Measurements from ENCODE around the gene TSPEAR.

Gene TSPEAR

DNA sequence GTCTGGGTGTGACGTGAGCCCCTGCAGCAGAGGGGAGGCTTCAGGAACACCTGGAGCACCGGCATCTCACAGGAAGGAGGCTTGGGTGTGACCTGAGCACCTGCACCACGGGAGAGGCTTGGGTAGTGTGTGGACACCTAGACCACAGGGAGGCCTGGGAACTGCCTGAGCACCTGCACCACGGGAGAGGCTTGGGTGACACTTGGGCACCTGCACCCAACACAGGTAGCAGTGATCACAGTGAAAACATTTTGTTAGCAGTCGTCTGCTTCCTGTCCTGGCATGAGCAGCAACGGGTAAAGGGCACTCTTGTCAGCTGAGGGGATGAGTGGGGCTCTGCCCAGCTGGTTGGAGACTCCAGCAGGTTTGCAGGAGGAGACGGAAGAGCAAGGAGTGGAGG lies 233.7 kb downstream of the TSPEAR start:
- Histone ChIP-seq H3K4me1 (ENCODE audit: control insufficient read depth in 1 of 2, insufficient read depth in 2 of 2, low read length in 2 of 2) (peaks cover 5 to 16% of the 10 kb centered on the region in 2 donors), H3K36me3 (ENCODE audit: control insufficient read depth in 1 of 2, insufficient read depth in 2 of 2, low read length in 2 of 2) (no peaks in the 10 kb centered on the region), H3K4me3 (ENCODE audit: low read depth in 1 of 2, low read length in 2 of 2) (no peak overlapping the region), H3K27me3 (ENCODE audit: control insufficient read depth in 1 of 2, insufficient read depth in 2 of 2, low read length in 2 of 2) (peaks cover 0 to 3% of the 10 kb centered on the region in 2 donors), H3K9ac (ENCODE audit: low read depth in 1 of 2, low read length in 2 of 2) (no peak overlapping the region), H3K9me3 (ENCODE audit: control insufficient read depth in 1 of 2, low read length in 2 of 2) (no peaks in the 10 kb centered on the region), H3K27ac (ENCODE audit: low read depth, low read length) (no peak overlapping the region)

DNA sequence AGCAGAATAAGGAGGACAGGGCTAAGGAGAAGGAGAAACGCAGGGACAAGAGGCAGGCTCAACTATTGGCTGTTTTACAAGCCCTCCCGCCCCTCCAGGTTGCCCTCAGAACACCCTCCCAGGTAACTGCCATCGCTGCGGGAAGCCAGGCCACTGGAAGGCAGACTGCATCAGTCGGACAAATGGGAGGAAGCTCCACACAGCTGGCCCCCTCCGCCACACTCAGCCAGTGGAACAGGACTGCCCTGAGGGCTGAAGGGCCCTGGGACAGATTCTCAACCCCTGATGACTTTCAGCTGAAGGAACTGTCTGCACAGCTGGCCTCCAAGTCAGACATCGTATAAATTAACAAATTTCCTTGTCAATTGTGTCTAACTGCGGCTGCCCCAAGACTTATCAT lies 234.2 kb downstream of the TSPEAR start:
- no peaks in the 10 kb centered on the region for H3K9me3 ChIP-seq (ENCODE audit: control insufficient read depth in 1 of 2, low read length in 2 of 2)
- no peak overlapping the region for H3K27ac ChIP-seq (ENCODE audit: low read depth, low read length)
- H3K4me3 ChIP-seq (ENCODE audit: low read depth in 1 of 2, low read length in 2 of 2), result no peak overlapping the region
- H3K36me3 ChIP-seq (ENCODE audit: control insufficient read depth in 1 of 2, insufficient read depth in 2 of 2, low read length in 2 of 2), result no peaks in the 10 kb centered on the region
- no peak overlapping the region for H3K9ac ChIP-seq (ENCODE audit: low read depth in 1 of 2, low read length in 2 of 2)
- H3K27me3 ChIP-seq (ENCODE audit: control insufficient read depth in 1 of 2, insufficient read depth in 2 of 2, low read length in 2 of 2), result peaks cover 0 to 3% of the 10 kb centered on the region in 2 donors
- H3K4me1 ChIP-seq (ENCODE audit: control insufficient read depth in 1 of 2, insufficient read depth in 2 of 2, low read length in 2 of 2), result peaks cover 5 to 12% of the 10 kb centered on the region in 2 donors

DNA sequence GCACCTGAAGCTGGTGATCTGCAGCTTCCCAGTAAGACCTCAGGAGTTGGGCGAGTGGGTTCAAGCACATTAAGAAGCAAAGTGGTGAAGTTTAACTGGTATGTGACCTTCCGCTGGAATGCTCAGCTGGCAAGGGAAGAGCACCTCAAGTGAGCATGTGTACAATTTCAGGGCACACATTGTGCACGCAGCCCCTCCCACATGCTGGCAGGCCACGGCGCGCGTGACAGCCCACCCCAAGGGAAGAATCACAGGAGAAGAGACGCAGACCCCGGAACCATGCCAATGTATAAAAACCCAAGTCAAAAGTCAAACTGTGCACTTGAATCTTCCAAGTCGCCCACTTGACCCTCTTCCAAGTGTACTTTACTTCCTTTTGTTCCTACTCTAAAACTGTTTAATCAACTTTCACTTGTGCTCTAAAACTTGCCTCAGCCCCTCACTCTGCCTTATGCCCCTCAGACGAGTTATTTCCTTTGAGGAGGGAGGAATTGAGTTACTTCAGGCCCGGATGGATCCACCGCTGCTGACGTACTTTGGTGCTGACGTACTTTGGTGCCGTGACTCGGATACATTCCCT lies 236.0 kb downstream of the TSPEAR start:
- H3K27ac ChIP-seq (ENCODE audit: low read depth, low read length), result no peak overlapping the region
- no peak overlapping the region for H3K9ac ChIP-seq (ENCODE audit: low read depth in 1 of 2, low read length in 2 of 2)

DNA sequence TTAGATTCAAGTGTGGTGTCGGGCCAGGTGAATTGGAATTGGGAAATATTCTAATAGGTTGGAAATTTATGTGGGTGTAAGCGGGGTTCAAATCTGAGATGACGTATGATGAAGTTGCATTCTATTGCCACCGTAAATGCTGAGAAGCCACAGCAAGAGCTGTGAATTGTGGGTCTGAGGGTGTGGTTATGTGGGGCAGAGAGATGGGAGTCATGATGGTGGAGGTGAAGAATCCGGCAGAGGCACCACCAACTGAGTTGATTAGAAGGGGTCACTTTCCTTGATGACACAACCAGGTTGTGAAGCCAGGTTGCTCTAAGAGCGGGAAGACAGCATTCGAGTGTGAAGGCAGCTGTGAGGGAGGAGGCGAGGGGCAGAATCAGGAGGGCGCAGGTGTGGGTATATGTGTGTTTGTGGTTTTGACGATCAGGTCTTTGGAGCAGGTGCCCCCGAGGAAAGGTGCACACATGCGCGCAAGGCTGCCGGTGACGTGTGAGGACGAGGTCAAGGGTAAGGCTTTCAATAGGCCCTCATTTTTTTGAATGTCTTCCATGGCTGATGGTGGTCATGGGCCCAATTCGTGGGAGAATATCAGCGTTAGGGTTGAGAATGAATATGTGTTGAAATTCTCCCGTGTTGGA lies 237.3 kb downstream of the TSPEAR start:
- Histone ChIP-seq H3K9ac (ENCODE audit: low read depth in 1 of 2, low read length in 2 of 2) (no peak overlapping the region), H3K27ac (ENCODE audit: low read depth, low read length) (no peak overlapping the region), H3K4me1 (ENCODE audit: control insufficient read depth in 1 of 2, insufficient read depth in 2 of 2, low read length in 2 of 2) (peaks cover 5 to 12% of the 10 kb centered on the region in 2 donors), H3K36me3 (ENCODE audit: control insufficient read depth in 1 of 2, insufficient read depth in 2 of 2, low read length in 2 of 2) (no peaks in the 10 kb centered on the region), H3K27me3 (ENCODE audit: control insufficient read depth in 1 of 2, insufficient read depth in 2 of 2, low read length in 2 of 2) (peaks cover 0 to 3% of the 10 kb centered on the region in 2 donors), H3K4me3 (ENCODE audit: low read depth in 1 of 2, low read length in 2 of 2) (no peak overlapping the region), H3K9me3 (ENCODE audit: control insufficient read depth in 1 of 2, low read length in 2 of 2) (no peaks in the 10 kb centered on the region)

More for the DNA sequence above, 236.0 kb downstream of the TSPEAR start:
- H3K27me3 ChIP-seq (ENCODE audit: control insufficient read depth in 1 of 2, insufficient read depth in 2 of 2, low read length in 2 of 2), result peaks cover 0 to 3% of the 10 kb centered on the region in 2 donors
- peaks cover 5 to 12% of the 10 kb centered on the region in 2 donors for H3K4me1 ChIP-seq (ENCODE audit: control insufficient read depth in 1 of 2, insufficient read depth in 2 of 2, low read length in 2 of 2)
- no peaks in the 10 kb centered on the region for H3K36me3 ChIP-seq (ENCODE audit: control insufficient read depth in 1 of 2, insufficient read depth in 2 of 2, low read length in 2 of 2)
- no peaks in the 10 kb centered on the region for H3K9me3 ChIP-seq (ENCODE audit: control insufficient read depth in 1 of 2, low read length in 2 of 2)
- H3K4me3 ChIP-seq (ENCODE audit: low read depth in 1 of 2, low read length in 2 of 2), result no peak overlapping the region

DNA sequence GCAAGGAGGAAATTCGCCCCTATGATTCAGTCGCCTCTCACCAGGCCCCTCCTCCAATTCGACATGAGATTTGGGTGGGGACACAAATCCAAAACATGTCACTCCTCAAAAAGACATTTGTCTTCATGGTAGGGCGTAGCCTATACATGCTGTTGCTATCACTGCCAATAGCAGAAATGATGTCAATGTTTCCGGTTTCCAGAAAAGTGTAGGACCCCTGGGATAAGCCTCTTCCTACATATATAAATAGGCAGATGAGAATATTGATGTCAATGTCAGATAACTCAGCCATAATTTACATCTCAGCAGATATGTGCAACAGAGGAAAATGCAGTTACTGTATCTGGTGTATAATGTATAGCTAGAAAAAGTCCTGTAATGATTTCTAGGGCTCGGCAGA lies 239.4 kb downstream of the TSPEAR start:
- Histone ChIP-seq H3K27me3 (ENCODE audit: control insufficient read depth in 1 of 2, insufficient read depth in 2 of 2, low read length in 2 of 2) (peaks cover 0 to 3% of the 10 kb centered on the region in 2 donors), H3K9me3 (ENCODE audit: control insufficient read depth in 1 of 2, low read length in 2 of 2) (no peaks in the 10 kb centered on the region), H3K4me1 (ENCODE audit: control insufficient read depth in 1 of 2, insufficient read depth in 2 of 2, low read length in 2 of 2) (no peaks in the 10 kb centered on the region), H3K4me3 (ENCODE audit: low read depth in 1 of 2, low read length in 2 of 2) (no peak overlapping the region), H3K9ac (ENCODE audit: low read depth in 1 of 2, low read length in 2 of 2) (no peak overlapping the region), H3K27ac (ENCODE audit: low read depth, low read length) (no peak overlapping the region), H3K36me3 (ENCODE audit: control insufficient read depth in 1 of 2, insufficient read depth in 2 of 2, low read length in 2 of 2) (no peaks in the 10 kb centered on the region)

DNA sequence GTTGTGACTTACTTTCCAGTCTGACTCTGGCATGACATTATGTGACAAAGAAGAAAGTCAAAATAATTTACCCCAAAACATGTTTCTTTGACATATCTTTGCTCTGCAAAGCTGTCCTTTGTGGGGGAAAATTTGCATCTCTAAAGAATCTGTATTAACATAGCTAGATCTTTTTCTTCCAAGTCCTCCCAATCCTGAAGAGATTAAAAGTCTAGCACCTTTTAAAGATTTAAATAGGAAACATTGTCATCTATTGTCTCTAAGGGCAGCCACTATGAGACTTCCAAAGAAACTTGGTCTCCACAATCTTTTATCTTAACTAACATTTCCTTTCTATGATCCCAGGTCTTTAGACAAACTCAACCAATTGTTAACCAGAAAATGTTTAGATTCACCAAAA lies 240.0 kb downstream of the TSPEAR start:
- no peak overlapping the region for H3K27ac ChIP-seq (ENCODE audit: low read depth, low read length)
- no peak overlapping the region for H3K4me3 ChIP-seq (ENCODE audit: low read depth in 1 of 2, low read length in 2 of 2)
- H3K27me3 ChIP-seq (ENCODE audit: control insufficient read depth in 1 of 2, insufficient read depth in 2 of 2, low read length in 2 of 2), result peaks cover 0 to 3% of the 10 kb centered on the region in 2 donors
- no peaks in the 10 kb centered on the region for H3K36me3 ChIP-seq (ENCODE audit: control insufficient read depth in 1 of 2, insufficient read depth in 2 of 2, low read length in 2 of 2)
- no peaks in the 10 kb centered on the region for H3K4me1 ChIP-seq (ENCODE audit: control insufficient read depth in 1 of 2, insufficient read depth in 2 of 2, low read length in 2 of 2)
- no peaks in the 10 kb centered on the region for H3K9me3 ChIP-seq (ENCODE audit: control insufficient read depth in 1 of 2, low read length in 2 of 2)
- H3K9ac ChIP-seq (ENCODE audit: low read depth in 1 of 2, low read length in 2 of 2), result no peak overlapping the region

DNA sequence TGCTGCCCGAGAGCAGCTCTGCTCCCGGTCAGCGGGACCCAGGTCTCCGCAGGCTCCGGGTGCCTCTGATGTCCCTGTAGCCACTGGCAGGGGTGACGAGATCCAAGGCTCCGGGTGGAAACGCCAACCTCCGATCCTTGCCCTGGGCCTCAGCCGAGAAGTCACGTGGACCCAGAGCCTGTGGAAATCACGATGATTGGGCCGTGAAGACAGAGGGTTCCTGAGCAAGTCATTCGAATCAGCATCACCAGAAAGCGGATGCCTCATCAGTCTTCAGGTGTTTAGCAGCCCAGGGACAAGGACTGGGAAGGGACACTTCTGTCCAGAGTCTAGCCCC lies 243.5 kb downstream of the TSPEAR start:
- no peak overlapping the region for H3K9ac ChIP-seq (ENCODE audit: low read depth in 1 of 2, low read length in 2 of 2)
- no peaks in the 10 kb centered on the region for H3K36me3 ChIP-seq (ENCODE audit: control insufficient read depth in 1 of 2, insufficient read depth in 2 of 2, low read length in 2 of 2)
- no peak overlapping the region for H3K4me3 ChIP-seq (ENCODE audit: low read depth in 1 of 2, low read length in 2 of 2)
- H3K9me3 ChIP-seq (ENCODE audit: control insufficient read depth in 1 of 2, low read length in 2 of 2), result no peaks in the 10 kb centered on the region
- H3K27ac ChIP-seq (ENCODE audit: low read depth, low read length), result no peak overlapping the region
- H3K4me1 ChIP-seq (ENCODE audit: control insufficient read depth in 1 of 2, insufficient read depth in 2 of 2, low read length in 2 of 2), result no peaks in the 10 kb centered on the region
- H3K27me3 ChIP-seq (ENCODE audit: control insufficient read depth in 1 of 2, insufficient read depth in 2 of 2, low read length in 2 of 2), result no peaks in the 10 kb centered on the region

DNA sequence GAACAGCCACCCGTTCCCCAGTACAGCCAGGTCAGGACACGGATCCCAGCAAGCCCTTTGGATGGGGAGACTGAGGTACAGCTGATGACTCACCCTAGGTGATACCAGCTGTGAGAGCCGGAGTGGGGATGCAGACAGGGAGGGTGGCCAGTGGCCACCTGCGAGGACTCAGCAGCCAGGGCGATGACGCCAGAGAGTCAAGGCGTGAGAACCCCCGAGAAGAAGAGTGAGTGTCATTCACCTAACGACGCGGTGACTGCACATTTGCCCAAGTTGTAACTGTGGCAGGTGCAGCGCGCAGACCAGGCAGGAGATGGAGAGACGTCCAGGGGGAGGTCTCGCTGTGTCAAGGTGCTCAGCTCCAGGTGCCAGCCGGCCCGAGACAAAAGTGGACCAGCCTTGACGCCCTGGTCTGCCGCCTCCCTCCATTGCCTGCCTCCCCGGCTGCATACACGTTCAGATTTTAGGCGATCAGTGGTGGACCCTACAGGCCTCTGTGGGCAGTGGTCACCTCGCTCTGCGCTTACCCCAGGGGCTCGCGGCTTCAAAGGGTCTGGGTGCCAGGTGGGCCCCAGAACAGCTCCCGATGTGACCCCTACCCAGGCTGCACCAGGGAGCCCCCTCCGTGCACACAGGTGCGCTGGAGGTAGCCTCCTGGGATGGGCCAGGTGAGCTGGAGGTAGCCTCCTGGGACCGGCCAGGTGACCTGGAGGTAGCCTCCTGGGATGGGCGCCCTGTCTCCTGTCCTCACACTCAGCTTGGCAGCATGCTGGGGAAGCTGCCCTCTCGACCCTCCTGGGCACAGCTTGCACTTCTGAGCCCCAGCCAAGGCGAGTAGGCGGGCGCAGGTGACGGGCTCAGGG lies 244.1 kb downstream of the TSPEAR start:
- Histone ChIP-seq H3K9me3 (ENCODE audit: control insufficient read depth in 1 of 2, low read length in 2 of 2) (no peaks in the 10 kb centered on the region), H3K4me3 (ENCODE audit: low read depth in 1 of 2, low read length in 2 of 2) (no peak overlapping the region), H3K36me3 (ENCODE audit: control insufficient read depth in 1 of 2, insufficient read depth in 2 of 2, low read length in 2 of 2) (no peaks in the 10 kb centered on the region), H3K27ac (ENCODE audit: low read depth, low read length) (no peak overlapping the region), H3K9ac (ENCODE audit: low read depth in 1 of 2, low read length in 2 of 2) (no peak overlapping the region), H3K4me1 (ENCODE audit: control insufficient read depth in 1 of 2, insufficient read depth in 2 of 2, low read length in 2 of 2) (no peaks in the 10 kb centered on the region), H3K27me3 (ENCODE audit: control insufficient read depth in 1 of 2, insufficient read depth in 2 of 2, low read length in 2 of 2) (no peaks in the 10 kb centered on the region)

DNA sequence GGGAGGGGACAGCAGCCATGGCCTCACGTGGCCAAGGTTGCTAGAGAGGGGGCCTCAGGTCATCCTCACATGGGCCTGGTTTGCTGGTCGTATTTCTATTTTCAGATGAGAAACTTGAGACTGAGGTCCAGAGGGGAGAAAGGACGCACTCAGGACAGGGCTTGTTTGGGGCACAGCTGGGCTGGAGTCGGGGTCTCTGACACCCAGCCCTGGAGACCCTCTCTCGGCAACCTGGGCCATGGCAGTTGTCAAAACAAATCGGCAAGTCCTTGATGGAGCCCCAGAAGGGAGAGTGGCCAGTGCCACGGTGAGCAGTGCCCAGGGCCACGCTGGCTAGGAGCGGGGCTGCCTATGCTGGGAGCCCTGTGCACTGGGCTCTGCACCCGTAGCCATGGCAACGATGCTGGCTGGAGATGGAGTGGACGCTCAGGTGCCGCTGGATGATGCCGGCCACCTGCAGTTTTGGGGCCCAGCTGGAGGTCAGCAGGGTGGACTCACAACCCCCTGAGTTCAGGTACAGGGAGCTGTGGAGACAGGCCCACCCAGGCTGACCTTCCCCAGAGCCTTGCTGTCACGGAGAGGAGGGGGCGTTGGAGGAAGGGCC lies 244.9 kb downstream of the TSPEAR start:
- Histone ChIP-seq H3K27ac (ENCODE audit: low read depth, low read length) (no peak overlapping the region), H3K4me3 (ENCODE audit: low read depth in 1 of 2, low read length in 2 of 2) (no peak overlapping the region), H3K27me3 (ENCODE audit: control insufficient read depth in 1 of 2, insufficient read depth in 2 of 2, low read length in 2 of 2) (no peaks in the 10 kb centered on the region), H3K4me1 (ENCODE audit: control insufficient read depth in 1 of 2, insufficient read depth in 2 of 2, low read length in 2 of 2) (no peaks in the 10 kb centered on the region), H3K36me3 (ENCODE audit: control insufficient read depth in 1 of 2, insufficient read depth in 2 of 2, low read length in 2 of 2) (no peaks in the 10 kb centered on the region), H3K9ac (ENCODE audit: low read depth in 1 of 2, low read length in 2 of 2) (no peak overlapping the region), H3K9me3 (ENCODE audit: control insufficient read depth in 1 of 2, low read length in 2 of 2) (no peaks in the 10 kb centered on the region)

DNA sequence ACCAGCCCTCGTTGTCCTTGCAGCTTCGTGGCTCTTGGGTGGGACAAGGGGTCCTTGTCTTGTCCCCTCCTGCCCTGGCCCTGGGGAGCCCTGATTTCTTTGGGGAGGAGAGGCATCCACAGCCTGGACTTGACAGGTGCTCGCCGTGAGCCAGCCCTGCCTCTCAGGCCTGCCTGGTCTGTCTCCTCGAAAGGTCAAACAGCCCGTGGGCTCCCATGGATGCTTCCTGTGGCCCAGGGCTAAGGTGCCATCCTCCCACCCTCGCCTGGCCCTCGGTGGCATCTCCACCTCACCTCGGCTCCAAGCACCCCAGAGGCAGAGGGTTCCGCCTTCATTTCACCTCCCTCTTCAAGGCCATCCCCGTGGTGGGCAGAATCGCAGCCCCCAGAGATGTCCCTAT lies 247.0 kb downstream of the TSPEAR start:
- H3K9ac ChIP-seq (ENCODE audit: low read depth in 1 of 2, low read length in 2 of 2), result no peak overlapping the region
- H3K4me1 ChIP-seq (ENCODE audit: control insufficient read depth in 1 of 2, insufficient read depth in 2 of 2, low read length in 2 of 2), result no peaks in the 10 kb centered on the region
- H3K4me3 ChIP-seq (ENCODE audit: low read depth in 1 of 2, low read length in 2 of 2), result no peak overlapping the region
- H3K36me3 ChIP-seq (ENCODE audit: control insufficient read depth in 1 of 2, insufficient read depth in 2 of 2, low read length in 2 of 2), result no peaks in the 10 kb centered on the region
- no peaks in the 10 kb centered on the region for H3K27me3 ChIP-seq (ENCODE audit: control insufficient read depth in 1 of 2, insufficient read depth in 2 of 2, low read length in 2 of 2)
- H3K27ac ChIP-seq (ENCODE audit: low read depth, low read length), result no peak overlapping the region
- no peaks in the 10 kb centered on the region for H3K9me3 ChIP-seq (ENCODE audit: control insufficient read depth in 1 of 2, low read length in 2 of 2)
